Measurements from ENCODE around the gene HARBI1. TPM values are rescaled to one million over a fixed set of nuclear protein-coding genes. Genes with fewer than 3 reads are reported as not detected.

HARBI1 gene
- total RNA-seq, 1 experiment from 2014 or later = 6.3 TPM

GRCh38 chr11:46665356-46665755, 48.3 kb upstream of the HARBI1 start:
- Histone ChIP-seq H3K56ac (ENCODE audit: insufficient read length, low read depth, low read length) (no peak overlapping the region), H3K14ac (ENCODE audit: insufficient read depth, low read length) (no peak overlapping the region), H2AK5ac (ENCODE audit: insufficient read length, low read length) (no peak overlapping the region), H4K8ac (replicated peaks; ENCODE audit: insufficient read length, low read depth, low read length) (no peak overlapping the region), H3K18ac (ENCODE audit: insufficient read length, low read depth, low read length) (no peak overlapping the region), H2BK120ac (ENCODE audit: low read depth, low read length, poor library complexity, severe bottlenecking) (no peak overlapping the region), H4K91ac (ENCODE audit: insufficient read length, low read depth, low read length) (no peak overlapping the region), H3K9me3 (ENCODE audit: control insufficient read depth, low read depth, low read length) (no peaks in the 10 kb centered on the region), H2BK20ac (ENCODE audit: low read depth, low read length, poor library complexity, severe bottlenecking) (no peak overlapping the region), H3K9ac (ENCODE audit: extremely low read depth, insufficient read length, low read length) (no peak overlapping the region), H3K23ac (ENCODE audit: insufficient read length, low read depth, low read length) (no peak overlapping the region), H3K4me2 (ENCODE audit: insufficient read depth, insufficient read length, low read length) (no peak overlapping the region), H3K79me1 (ENCODE audit: insufficient read depth, low read depth, low read length, poor library complexity, severe bottlenecking) (no peaks in the 10 kb centered on the region), H3K79me2 (ENCODE audit: insufficient read depth, low read length) (no peaks in the 10 kb centered on the region), H2BK5ac (ENCODE audit: insufficient read length, low read length) (no peak overlapping the region), H2AFZ (ENCODE audit: low read length) (no peak overlapping the region), H2BK15ac (ENCODE audit: low read depth, low read length) (no peak overlapping the region), H3K4ac (ENCODE audit: low read depth, low read length) (no peak overlapping the region), H4K5ac (ENCODE audit: insufficient read length, low read depth, low read length) (no peak overlapping the region), H2BK12ac (ENCODE audit: insufficient read length, low read depth, low read length) (no peak overlapping the region), H3K4me1 (ENCODE audit: insufficient read depth, low read length) (no peaks in the 10 kb centered on the region), H4K20me1 (ENCODE audit: control insufficient read depth, insufficient read depth, insufficient read length) (no peaks in the 10 kb centered on the region), H3K27me3 (ENCODE audit: insufficient read depth, low read length) (no peaks in the 10 kb centered on the region), H3T11ph (ENCODE audit: low read length) (no peak overlapping the region), H3K23me2 (ENCODE audit: insufficient read length, low read depth, low read length, poor library complexity, severe bottlenecking) (no peaks in the 10 kb centered on the region), H3K27ac (ENCODE audit: insufficient read length, low read depth, low read length) (no peak overlapping the region)
- Mint-ChIP-seq H3K4me1 (no peaks in the 10 kb centered on the region), H3K27me3 (ENCODE audit: low read depth) (no peaks in the 10 kb centered on the region), H3K9me3 (no peaks in the 10 kb centered on the region), H3K27ac (no peak overlapping the region; a peak in 1 of 7 replicates), H3K4me3 (no peak overlapping the region), H3K36me3 (ENCODE audit: insufficient read depth in 1 of 3, low read depth in 3 of 3) (peaks cover 8 to 72% (median 63%) of the 10 kb centered on the region in 3 experiments; a peak in 6 of 7 replicates)
- no peak for DNase-seq
- TF ChIP-seq CTCF (conservative IDR thresholded peaks at IDR 0.05) = no peak
- WGBS (ENCODE audit: extremely low coverage, insufficient read length, low lambda C conversion rate) = no CpG with 5 or more reads among the region's 1 CpG
